ENCODE data around the gene UBL4A.

Gene UBL4A

GRCh38 chrX:154484255-154485149 lies 1.9 kb downstream of the UBL4A start:
- H3K4me3 ChIP-seq (ENCODE audit: low read depth, low read length): no peak overlapping the region
- DNase-seq (ENCODE audit: low read depth): no peak
- TF ChIP-seq CTCF (IDR thresholded peaks at IDR 0.05; ENCODE audit: low read depth, low read length, missing control alignments): no peak
- in situ Hi-C loops (cut with HindIII; ENCODE audit: low sequenced_read_pairs): loop anchor here (5.0 kb wide), 1 partner anchor 37 kb away; no protein-coding TSS in a partner anchor

GRCh38 chrX:154483325-154483724 lies 3.1 kb downstream of the UBL4A start:
- no peak for TF ChIP-seq CTCF (IDR thresholded peaks at IDR 0.05; ENCODE audit: low read depth, low read length, missing control alignments)
- DNase-seq (ENCODE audit: low read depth): no peak
- in situ Hi-C loops (cut with HindIII; ENCODE audit: low sequenced_read_pairs): no loop called here
- no peak overlapping the region for H3K4me3 ChIP-seq (ENCODE audit: low read depth, low read length)

GRCh38 chrX:154482786-154483185 lies 3.6 kb downstream of the UBL4A start:
- DNase-seq (ENCODE audit: low read depth): no peak
- in situ Hi-C loops (cut with HindIII; ENCODE audit: low sequenced_read_pairs): no loop called here
- H3K4me3 ChIP-seq (ENCODE audit: low read depth, low read length): no peak overlapping the region
- no peak for TF ChIP-seq CTCF (IDR thresholded peaks at IDR 0.05; ENCODE audit: low read depth, low read length, missing control alignments)

GRCh38 chrX:154481911-154482601 lies 4.4 kb downstream of the UBL4A start:
- no peak for TF ChIP-seq CTCF (IDR thresholded peaks at IDR 0.05; ENCODE audit: low read depth, low read length, missing control alignments)
- DNase-seq (ENCODE audit: low read depth): no peak
- H3K4me3 ChIP-seq (ENCODE audit: low read depth, low read length): no peak overlapping the region
- in situ Hi-C loops (cut with HindIII; ENCODE audit: low sequenced_read_pairs): no loop called here

GRCh38 chrX:154481195-154481594 lies 5.2 kb downstream of the UBL4A start:
- no peak for DNase-seq (ENCODE audit: low read depth)
- H3K4me3 ChIP-seq (ENCODE audit: low read depth, low read length): no peak overlapping the region
- no peak for TF ChIP-seq CTCF (IDR thresholded peaks at IDR 0.05; ENCODE audit: low read depth, low read length, missing control alignments)
- in situ Hi-C loops (cut with HindIII; ENCODE audit: low sequenced_read_pairs): no loop called here

- DNase-seq (ENCODE audit: low read depth): peak; percentile 59
- in situ Hi-C loops (cut with HindIII; ENCODE audit: low sequenced_read_pairs): no loop called here
- peak within 1 kb of the TSS; percentile 37 for H3K4me3 ChIP-seq (ENCODE audit: low read depth, low read length)
- no peak for TF ChIP-seq CTCF (IDR thresholded peaks at IDR 0.05; ENCODE audit: low read depth, low read length, missing control alignments)
Observed at GRCh38 chrX:154478728-154479622, 7.4 kb downstream of the UBL4A start, which contains the start of gene LAGE3. TSS of gene LAGE3 (minus strand) at chrX:154479281. CDS start at chrX:154478915, 366 bp downstream.

All from astrocyte of the cerebellum (primary cell).